SU-DHL-6 (cell line): Measurements from ENCODE around the gene DIAPH2.
"Not testable (repeated sequence)": the region's sequence is repeated elsewhere in the genome, so short reads cannot be mapped to it uniquely, and the experiment has no call there.

Experiments used
- EZH2phosphoT487 ChIP-seq: fragments of 200-600 bp; sonication (generic), shearing (Covaris generic); conservative IDR thresholded peaks from 2 replicates; pipeline ENCODE4 v1.6.1; 2018; ENCODE audit warnings: mild to moderate bottlenecking, antibody characterized with exemption, low read length, moderate library complexity, mixed read lengths
- TF ChIP-seq, protein P1 (sequence below): fragments of 200-600 bp; sonication (generic); IDR thresholded peaks from one replicate; pipeline ENCODE4 v1.5.1; 2017; ENCODE audit warnings: antibody characterized with exemption, mild to moderate bottlenecking, low read length, moderate library complexity; ENCODE audit not compliant: insufficient read depth, poor library complexity, severe bottlenecking

DNA sequence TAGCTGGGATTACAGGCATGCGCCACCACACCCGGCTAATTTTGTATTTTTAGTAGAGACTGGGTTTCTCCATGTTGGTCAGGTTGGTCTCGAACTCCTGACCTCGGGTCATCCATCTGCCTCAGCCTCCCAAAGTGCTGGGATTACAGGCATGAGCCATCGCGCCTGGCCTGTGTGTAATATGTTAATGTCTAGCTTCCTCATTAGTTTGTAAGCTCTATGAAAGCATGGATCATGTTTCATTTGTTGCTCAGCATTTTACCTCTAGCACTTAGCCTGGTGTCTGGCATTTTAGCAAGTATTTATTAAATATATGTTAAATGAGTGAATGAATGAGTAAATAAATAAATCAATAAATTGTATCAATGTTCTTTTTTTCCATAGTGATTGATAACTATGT, 29.8 kb downstream of the DIAPH2 start:
- TF ChIP-seq, protein P1, sequence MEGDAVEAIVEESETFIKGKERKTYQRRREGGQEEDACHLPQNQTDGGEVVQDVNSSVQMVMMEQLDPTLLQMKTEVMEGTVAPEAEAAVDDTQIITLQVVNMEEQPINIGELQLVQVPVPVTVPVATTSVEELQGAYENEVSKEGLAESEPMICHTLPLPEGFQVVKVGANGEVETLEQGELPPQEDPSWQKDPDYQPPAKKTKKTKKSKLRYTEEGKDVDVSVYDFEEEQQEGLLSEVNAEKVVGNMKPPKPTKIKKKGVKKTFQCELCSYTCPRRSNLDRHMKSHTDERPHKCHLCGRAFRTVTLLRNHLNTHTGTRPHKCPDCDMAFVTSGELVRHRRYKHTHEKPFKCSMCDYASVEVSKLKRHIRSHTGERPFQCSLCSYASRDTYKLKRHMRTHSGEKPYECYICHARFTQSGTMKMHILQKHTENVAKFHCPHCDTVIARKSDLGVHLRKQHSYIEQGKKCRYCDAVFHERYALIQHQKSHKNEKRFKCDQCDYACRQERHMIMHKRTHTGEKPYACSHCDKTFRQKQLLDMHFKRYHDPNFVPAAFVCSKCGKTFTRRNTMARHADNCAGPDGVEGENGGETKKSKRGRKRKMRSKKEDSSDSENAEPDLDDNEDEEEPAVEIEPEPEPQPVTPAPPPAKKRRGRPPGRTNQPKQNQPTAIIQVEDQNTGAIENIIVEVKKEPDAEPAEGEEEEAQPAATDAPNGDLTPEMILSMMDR: not testable (repeated sequence)
- not testable (repeated sequence) for TF ChIP-seq EZH2phosphoT487
